DOHH2 (cell line): ENCODE results near the gene ZBTB16.

Source experiments
- EZH2phosphoT487 ChIP-seq: fragments of 200-600 bp; sonication (generic); IDR thresholded peaks from 2 replicates; pipeline ENCODE4 v1.6.1; 2017; ENCODE audit warnings: borderline replicate concordance, mild to moderate bottlenecking, antibody characterized with exemption, low read length, moderate library complexity, mixed read lengths
- TF ChIP-seq, protein P1 (sequence below): fragments of 200-600 bp; sonication (generic); IDR thresholded peaks from one replicate; pipeline ENCODE4 v1.5.1; 2014; ENCODE audit warnings: antibody characterized with exemption, mild to moderate bottlenecking, low read depth, low read length; ENCODE audit not compliant: poor library complexity, severe bottlenecking

DNA sequence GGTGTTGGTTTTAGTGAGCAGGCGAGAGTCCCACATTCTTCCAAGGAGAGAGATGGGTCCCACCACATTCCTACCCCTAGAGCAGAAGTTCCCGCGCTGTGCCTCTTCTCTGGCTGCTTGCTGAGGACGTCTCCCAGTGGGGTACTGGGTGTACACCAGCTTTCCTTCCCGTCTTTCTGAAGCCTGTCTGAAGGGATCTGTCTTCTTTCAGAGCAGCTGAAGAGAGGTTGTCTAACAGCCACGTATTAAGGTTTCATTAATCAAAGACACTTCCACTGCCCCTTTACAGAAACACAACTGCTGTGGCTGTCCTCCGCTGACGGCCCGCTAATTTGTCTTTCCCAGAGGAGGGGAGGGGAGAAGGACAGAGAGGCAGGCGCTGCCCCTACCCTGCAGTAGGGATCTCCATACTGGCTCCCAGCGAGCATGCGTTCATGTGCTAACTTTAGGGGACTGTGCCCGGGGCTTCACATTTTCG lies 56.0 kb downstream of the ZBTB16 start:
- TF ChIP-seq, protein P1, sequence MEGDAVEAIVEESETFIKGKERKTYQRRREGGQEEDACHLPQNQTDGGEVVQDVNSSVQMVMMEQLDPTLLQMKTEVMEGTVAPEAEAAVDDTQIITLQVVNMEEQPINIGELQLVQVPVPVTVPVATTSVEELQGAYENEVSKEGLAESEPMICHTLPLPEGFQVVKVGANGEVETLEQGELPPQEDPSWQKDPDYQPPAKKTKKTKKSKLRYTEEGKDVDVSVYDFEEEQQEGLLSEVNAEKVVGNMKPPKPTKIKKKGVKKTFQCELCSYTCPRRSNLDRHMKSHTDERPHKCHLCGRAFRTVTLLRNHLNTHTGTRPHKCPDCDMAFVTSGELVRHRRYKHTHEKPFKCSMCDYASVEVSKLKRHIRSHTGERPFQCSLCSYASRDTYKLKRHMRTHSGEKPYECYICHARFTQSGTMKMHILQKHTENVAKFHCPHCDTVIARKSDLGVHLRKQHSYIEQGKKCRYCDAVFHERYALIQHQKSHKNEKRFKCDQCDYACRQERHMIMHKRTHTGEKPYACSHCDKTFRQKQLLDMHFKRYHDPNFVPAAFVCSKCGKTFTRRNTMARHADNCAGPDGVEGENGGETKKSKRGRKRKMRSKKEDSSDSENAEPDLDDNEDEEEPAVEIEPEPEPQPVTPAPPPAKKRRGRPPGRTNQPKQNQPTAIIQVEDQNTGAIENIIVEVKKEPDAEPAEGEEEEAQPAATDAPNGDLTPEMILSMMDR, result no peak
- TF ChIP-seq EZH2phosphoT487, result no peak
